HUDEP-2 (cell line): Measurements from ENCODE around the gene KCTD16.

Experiments used
- DNase-seq, 76 experiments: peaks; one replicate each; lab custom pipeline; 2025; ENCODE audit not compliant: unreplicated experiment in 76 of 76; lab: John Stamatoyannopoulos, UW

The KCTD16 gene

GRCh38 chr5:144487207-144487606, 316.5 kb downstream of the KCTD16 start:
- no peak for DNase-seq

- no peak for DNase-seq
Observed at GRCh38 chr5:144487761-144488160, 317.1 kb downstream of the KCTD16 start.

GRCh38 chr5:144503123-144503522, 332.4 kb downstream of the KCTD16 start:
- no peak for DNase-seq

GRCh38 chr5:144504929-144505577, 334.4 kb downstream of the KCTD16 start:
- DNase-seq, result no peak

- no peak for DNase-seq
Observed at GRCh38 chr5:144510845-144511579, 340.3 kb downstream of the KCTD16 start.

- DNase-seq, result no peak
Observed at GRCh38 chr5:144511580-144512072, 341.0 kb downstream of the KCTD16 start.

- DNase-seq, result no peak
Observed at GRCh38 chr5:144522698-144523097, 352.0 kb downstream of the KCTD16 start.

GRCh38 chr5:144525000-144525399, 354.3 kb downstream of the KCTD16 start:
- no peak for DNase-seq

GRCh38 chr5:144531188-144531587, 360.5 kb downstream of the KCTD16 start:
- no peak for DNase-seq
